DOHH2 (cell line): ENCODE results near the gene PARP1.

Experiments
- H3F3A ChIP-seq: fragments of 200-600 bp; sonication (generic), shearing (Covaris generic); 2 replicates; pipeline ENCODE4 v1.6.0; 2016; ENCODE audit warnings: antibody characterized with exemption, mild to moderate bottlenecking; ENCODE audit not compliant: control insufficient read depth, insufficient read depth
- H3K27ac ChIP-seq: fragments of 200-600 bp; sonication (generic); 2 replicates; pipeline ENCODE4 v1.5.1; 2014; ENCODE audit warnings: low read depth, mild to moderate bottlenecking, low read length, moderate library complexity
- H3K27me3 ChIP-seq: fragments of 200-600 bp; sonication (generic); 2 replicates; pipeline ENCODE4 v1.6.1; 2014; ENCODE audit warnings: mild to moderate bottlenecking, low read length, mixed read lengths; ENCODE audit not compliant: control insufficient read depth
- H3K36me3 ChIP-seq: fragments of 200-600 bp; sonication (generic); 2 replicates; pipeline ENCODE4 v1.6.1; 2014; ENCODE audit warnings: mild to moderate bottlenecking, low read length, moderate library complexity, mixed read lengths; ENCODE audit not compliant: control insufficient read depth
- H3K4me1 ChIP-seq: fragments of 200-600 bp; sonication (generic); 2 replicates; pipeline ENCODE4 v1.6.1; 2014; ENCODE audit warnings: mild to moderate bottlenecking, low read length, mixed read lengths; ENCODE audit not compliant: control insufficient read depth
- H3K4me2 ChIP-seq: fragments of 200-600 bp; sonication (generic); 2 replicates; pipeline ENCODE4 v1.6.0; 2014; ENCODE audit warnings: mild to moderate bottlenecking, low read length, moderate library complexity
- H3K4me3 ChIP-seq: fragments of 200-600 bp; sonication (generic); 2 replicates; pipeline ENCODE4 v1.5.1; 2014; ENCODE audit warnings: mild to moderate bottlenecking, low read length, mixed read lengths
- H3K79me2 ChIP-seq: fragments of 200-600 bp; sonication (generic); 2 replicates; pipeline ENCODE4 v1.6.1; 2014; ENCODE audit warnings: mild to moderate bottlenecking, low read length, mixed read lengths; ENCODE audit not compliant: control insufficient read depth
- H3K9me2 ChIP-seq: fragments of 200-600 bp; sonication (generic); replicated peaks from 2 replicates; pipeline ENCODE4 v1.6.1; 2014; ENCODE audit warnings: mild to moderate bottlenecking, low read length, mixed read lengths; ENCODE audit not compliant: control insufficient read depth
- H3K9me3 ChIP-seq: fragments of 200-600 bp; sonication (generic); 2 replicates; pipeline ENCODE4 v1.6.1; 2014; ENCODE audit warnings: antibody characterized with exemption, low read length, mixed read lengths; ENCODE audit not compliant: control insufficient read depth, insufficient read depth
- H4K20me1 ChIP-seq: fragments of 200-600 bp; sonication (generic); 2 replicates; pipeline ENCODE4 v1.6.0; 2014; ENCODE audit warnings: low read depth, mild to moderate bottlenecking, antibody characterized with exemption, low read length, moderate library complexity; ENCODE audit not compliant: control insufficient read depth, insufficient read depth
- EZH2phosphoT487 ChIP-seq: fragments of 200-600 bp; sonication (generic); IDR thresholded peaks from 2 replicates; pipeline ENCODE4 v1.6.1; 2017; ENCODE audit warnings: borderline replicate concordance, mild to moderate bottlenecking, antibody characterized with exemption, low read length, moderate library complexity, mixed read lengths
- TF ChIP-seq, protein P1 (sequence below): fragments of 200-600 bp; sonication (generic); IDR thresholded peaks from one replicate; pipeline ENCODE4 v1.5.1; 2014; ENCODE audit warnings: antibody characterized with exemption, mild to moderate bottlenecking, low read depth, low read length; ENCODE audit not compliant: poor library complexity, severe bottlenecking

Gene PARP1

DNA sequence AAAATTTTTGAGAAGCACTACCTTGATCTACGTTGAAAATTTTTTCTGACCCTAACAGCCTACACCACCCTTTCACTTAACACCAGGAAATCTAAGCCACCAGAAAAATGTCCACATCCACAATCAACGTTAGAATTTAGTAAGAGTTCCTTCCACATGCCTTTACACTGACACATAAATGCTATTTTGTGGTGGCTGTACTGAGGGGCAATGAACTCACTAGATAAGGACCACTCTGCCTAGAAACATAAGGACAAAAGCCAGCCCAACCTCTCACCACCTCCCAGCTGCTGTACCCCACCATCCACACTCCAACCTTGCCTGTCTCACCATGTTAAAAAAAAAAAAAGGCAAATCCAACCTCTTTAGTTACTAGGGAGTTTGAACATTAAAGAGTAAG is 29.8 kb downstream of the PARP1 start:
- Histone ChIP-seq H3K4me2 (no peak overlapping the region), H3K4me3 (no peak overlapping the region), H3K9me2 (no peaks in the 10 kb centered on the region), H3K27ac (no peak overlapping the region), H3K27me3 (no peaks in the 10 kb centered on the region), H3K9me3 (no peaks in the 10 kb centered on the region), H3K79me2 (peaks cover 38% of the 10 kb centered on the region), H3K36me3 (peaks cover 100% of the 10 kb centered on the region), H3K4me1 (peaks cover 26% of the 10 kb centered on the region), H3F3A (peaks cover 15% of the 10 kb centered on the region), H4K20me1 (peaks cover 5% of the 10 kb centered on the region; the same call in 1 of the 2 replicates)
- TF ChIP-seq, protein P1, sequence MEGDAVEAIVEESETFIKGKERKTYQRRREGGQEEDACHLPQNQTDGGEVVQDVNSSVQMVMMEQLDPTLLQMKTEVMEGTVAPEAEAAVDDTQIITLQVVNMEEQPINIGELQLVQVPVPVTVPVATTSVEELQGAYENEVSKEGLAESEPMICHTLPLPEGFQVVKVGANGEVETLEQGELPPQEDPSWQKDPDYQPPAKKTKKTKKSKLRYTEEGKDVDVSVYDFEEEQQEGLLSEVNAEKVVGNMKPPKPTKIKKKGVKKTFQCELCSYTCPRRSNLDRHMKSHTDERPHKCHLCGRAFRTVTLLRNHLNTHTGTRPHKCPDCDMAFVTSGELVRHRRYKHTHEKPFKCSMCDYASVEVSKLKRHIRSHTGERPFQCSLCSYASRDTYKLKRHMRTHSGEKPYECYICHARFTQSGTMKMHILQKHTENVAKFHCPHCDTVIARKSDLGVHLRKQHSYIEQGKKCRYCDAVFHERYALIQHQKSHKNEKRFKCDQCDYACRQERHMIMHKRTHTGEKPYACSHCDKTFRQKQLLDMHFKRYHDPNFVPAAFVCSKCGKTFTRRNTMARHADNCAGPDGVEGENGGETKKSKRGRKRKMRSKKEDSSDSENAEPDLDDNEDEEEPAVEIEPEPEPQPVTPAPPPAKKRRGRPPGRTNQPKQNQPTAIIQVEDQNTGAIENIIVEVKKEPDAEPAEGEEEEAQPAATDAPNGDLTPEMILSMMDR: no peak
- no peak for TF ChIP-seq EZH2phosphoT487

DNA sequence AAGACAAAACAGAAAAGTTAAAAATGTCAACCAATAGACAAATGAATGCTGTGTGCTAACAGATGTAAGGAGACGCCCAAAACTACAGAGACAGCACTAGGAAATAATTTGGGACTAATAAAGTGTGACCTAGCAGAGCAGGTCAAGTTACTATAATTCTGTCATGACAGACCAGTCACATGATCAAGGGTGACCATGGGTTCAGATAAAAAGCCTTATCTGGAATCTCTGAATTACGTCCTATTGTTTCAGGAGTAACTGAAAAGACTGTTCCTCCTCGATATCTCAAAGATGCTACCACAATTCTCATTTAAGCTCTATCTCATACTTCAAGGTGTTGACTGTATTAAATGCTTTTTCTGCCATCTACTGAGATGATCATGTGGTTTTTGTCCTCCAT is 31.6 kb downstream of the PARP1 start:
- Histone ChIP-seq H3K36me3 (peaks cover 100% of the 10 kb centered on the region), H3K9me3 (no peaks in the 10 kb centered on the region), H3F3A (peaks cover 18% of the 10 kb centered on the region), H3K4me3 (no peak overlapping the region), H4K20me1 (peaks cover 7% of the 10 kb centered on the region; the same call in 1 of the 2 replicates), H3K4me2 (no peak overlapping the region), H3K4me1 (peaks cover 44% of the 10 kb centered on the region), H3K27me3 (no peaks in the 10 kb centered on the region), H3K27ac (no peak overlapping the region), H3K79me2 (peaks cover 55% of the 10 kb centered on the region), H3K9me2 (no peaks in the 10 kb centered on the region)
- TF ChIP-seq EZH2phosphoT487: no peak
- TF ChIP-seq, protein P1: no peak

DNA sequence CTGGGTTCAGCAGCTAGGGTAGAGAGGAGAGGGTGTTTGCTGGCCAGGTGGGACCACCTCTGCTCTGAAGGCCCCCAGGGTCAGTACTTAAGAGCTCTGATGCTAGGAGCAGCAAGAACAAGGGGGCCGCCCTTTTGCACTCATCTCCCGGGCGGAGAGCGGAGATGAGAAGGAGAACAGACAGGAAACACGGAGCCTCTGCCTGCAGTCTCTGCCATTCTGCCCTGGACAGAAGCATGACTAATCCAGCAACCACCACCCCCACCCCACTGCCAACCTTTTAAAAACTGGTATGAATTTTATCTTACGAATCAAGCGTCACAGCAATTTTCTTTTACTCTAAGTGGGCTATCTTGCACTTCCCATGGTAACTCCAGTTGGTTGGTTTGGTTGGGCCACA is 34.5 kb downstream of the PARP1 start:
- Histone ChIP-seq H3K36me3 (peaks cover 100% of the 10 kb centered on the region), H3K4me3 (no peak overlapping the region), H3K79me2 (peaks cover 77% of the 10 kb centered on the region), H3K4me2 (no peak overlapping the region), H3K9me2 (no peaks in the 10 kb centered on the region), H3K27ac (peak overlapping the region; percentile 15), H3K9me3 (no peaks in the 10 kb centered on the region), H3F3A (peaks cover 21% of the 10 kb centered on the region), H3K4me1 (peaks cover 71% of the 10 kb centered on the region), H3K27me3 (no peaks in the 10 kb centered on the region), H4K20me1 (peaks cover 10% of the 10 kb centered on the region; the same call in 1 of the 2 replicates)
- no peak for TF ChIP-seq EZH2phosphoT487
- TF ChIP-seq, protein P1: no peak
